Measurements from ENCODE around the gene TANK. TPM values are rescaled to one million over a fixed set of nuclear protein-coding genes. Genes with fewer than 3 reads are reported as not detected.

TANK gene
- polyA plus RNA-seq, 3 donors, result 72.7 to 91.7 (median 73.5) TPM

GRCh38 chr2:161121622-161122021 lies 38.6 kb upstream of the TANK start:
- Histone ChIP-seq H3K79me2 (ENCODE audit: insufficient read depth, low read length) (no peaks in the 10 kb centered on the region), H3K4me1 (ENCODE audit: control insufficient read depth in 1 of 2, insufficient read depth in 2 of 2, low read length in 2 of 2) (peaks cover 23 to 28% of the 10 kb centered on the region in 2 donors), H3K9me3 (replicated peaks in 1 of 2; ENCODE audit: control insufficient read depth in 1 of 2, insufficient read depth in 1 of 2, low read length in 2 of 2) (no peaks in the 10 kb centered on the region), H4K20me1 (ENCODE audit: insufficient read depth, low read length) (no peaks in the 10 kb centered on the region), H3K4me2 (replicated peaks; ENCODE audit: extremely low read depth, low read length, poor library complexity, severe bottlenecking) (no peak overlapping the region), H3K27ac (ENCODE audit: low read depth in 1 of 2, low read length in 2 of 2) (no peak overlapping the region), H3K36me3 (replicated peaks in 1 of 2; ENCODE audit: control insufficient read depth in 1 of 2, insufficient read depth in 2 of 2, low read length in 2 of 2) (no peaks in the 10 kb centered on the region), H3K9ac (ENCODE audit: insufficient read depth, low read length, poor library complexity, severe bottlenecking) (no peak overlapping the region), H2AFZ (ENCODE audit: insufficient read depth, low read depth, low read length, poor library complexity, severe bottlenecking) (no peak overlapping the region), H3K4me3 (replicated peaks in 1 of 3; ENCODE audit: low read depth in 2 of 3, low read length in 3 of 3) (no peak overlapping the region), H3K27me3 (ENCODE audit: control insufficient read depth in 2 of 2, insufficient read depth in 2 of 2, low read length in 2 of 2) (no peaks in the 10 kb centered on the region)
- Mint-ChIP-seq H3K36me3 (no peaks in the 10 kb centered on the region), H3K4me1 (peaks cover 37% of the 10 kb centered on the region), H3K4me3 (no peak overlapping the region), H3K9me3 (peaks cover 0 to 4% (median 0%) of the 10 kb centered on the region in 7 donors), H3K27ac (peak overlapping the region in 1 of 7 donors; percentile 11), H3K27me3 (ENCODE audit: low read depth in 3 of 3) (peaks cover 0 to 4% (median 2%) of the 10 kb centered on the region in 3 donors)
- no peak for TF ChIP-seq CTCF (IDR thresholded peaks at IDR 0.05)
- no peak for DNase-seq
- intact Hi-C loops (cut with micrococcal nuclease), result loop anchor here in 1 of 2 donors (5.0 kb wide), 1 partner anchor 44 kb away; no protein-coding TSS in a partner anchor
- 100% methylated on average over 1 of the region's 2 CpGs for WGBS (ENCODE audit: insufficient coverage)

GRCh38 chr2:161122772-161123530 lies 37.3 kb upstream of the TANK start:
- Histone ChIP-seq H3K4me1 (ENCODE audit: control insufficient read depth in 1 of 2, insufficient read depth in 2 of 2, low read length in 2 of 2) (peaks cover 21 to 25% of the 10 kb centered on the region in 2 donors), H2AFZ (ENCODE audit: insufficient read depth, low read depth, low read length, poor library complexity, severe bottlenecking) (no peak overlapping the region), H3K27ac (ENCODE audit: low read depth in 1 of 2, low read length in 2 of 2) (peak overlapping the region in 1 of 2 donors; percentile 76), H3K36me3 (replicated peaks in 1 of 2; ENCODE audit: control insufficient read depth in 1 of 2, insufficient read depth in 2 of 2, low read length in 2 of 2) (no peaks in the 10 kb centered on the region), H3K79me2 (ENCODE audit: insufficient read depth, low read length) (no peaks in the 10 kb centered on the region), H3K9ac (ENCODE audit: insufficient read depth, low read length, poor library complexity, severe bottlenecking) (no peak overlapping the region), H3K9me3 (replicated peaks in 1 of 2; ENCODE audit: control insufficient read depth in 1 of 2, insufficient read depth in 1 of 2, low read length in 2 of 2) (no peaks in the 10 kb centered on the region), H3K4me2 (replicated peaks; ENCODE audit: extremely low read depth, low read length, poor library complexity, severe bottlenecking) (peak overlapping the region; percentile 58), H3K4me3 (replicated peaks in 1 of 3; ENCODE audit: low read depth in 2 of 3, low read length in 3 of 3) (peak overlapping the region in 2 of 3 experiments; percentile 49 to 54), H3K27me3 (ENCODE audit: control insufficient read depth in 2 of 2, insufficient read depth in 2 of 2, low read length in 2 of 2) (no peaks in the 10 kb centered on the region), H4K20me1 (ENCODE audit: insufficient read depth, low read length) (no peaks in the 10 kb centered on the region)
- 31% methylated on average over 2 of the region's 3 CpGs for WGBS (ENCODE audit: insufficient coverage)
- intact Hi-C loops (cut with micrococcal nuclease), result loop anchor here in 1 of 2 donors (5.0 kb wide), 1 partner anchor 46 kb away; no protein-coding TSS in a partner anchor
- no peak for TF ChIP-seq CTCF (IDR thresholded peaks at IDR 0.05)
- H3K4me1 Mint-ChIP-seq, result peaks cover 35% of the 10 kb centered on the region
- H3K27me3 Mint-ChIP-seq (ENCODE audit: low read depth in 3 of 3), result peaks cover 0 to 4% (median 2%) of the 10 kb centered on the region in 3 donors
- H3K4me3 Mint-ChIP-seq, result peak overlapping the region in 1 of 2 donors; percentile 82
- no peaks in the 10 kb centered on the region for H3K36me3 Mint-ChIP-seq
- peak overlapping the region; percentile 80 to 89 (median 86) for H3K27ac Mint-ChIP-seq
- peak; percentile 70 to 87 (median 80) for DNase-seq
- H3K9me3 Mint-ChIP-seq, result peaks cover 0 to 4% (median 0%) of the 10 kb centered on the region in 7 donors

All from CD14-positive monocyte (primary cell).